ENCODE data around the gene IRF2. TPM values are rescaled to one million over a fixed set of nuclear protein-coding genes. Genes with fewer than 3 reads are reported as not detected.

The IRF2 gene
- total RNA-seq, 1 donor from 2014 or later = 19.7 TPM

GRCh38 chr4:184479516-184479950 lies 5.2 kb upstream of the IRF2 start:
- Mint-ChIP-seq H3K36me3 (no peaks in the 10 kb centered on the region), H3K27ac (no peak overlapping the region), H3K27me3 (no peaks in the 10 kb centered on the region), H3K4me1 (ENCODE audit: unreplicated experiment) (peaks cover 23% of the 10 kb centered on the region), H3K4me3 (no peak overlapping the region), H3K9me3 (no peaks in the 10 kb centered on the region)
- no peak for DNase-seq (ENCODE audit: extremely low spot score, unreplicated experiment)
- no peak for TF ChIP-seq CTCF (conservative IDR thresholded peaks at IDR 0.05)

- H3K4me1 Mint-ChIP-seq (ENCODE audit: unreplicated experiment) = peaks cover 23% of the 10 kb centered on the region
- DNase-seq (ENCODE audit: extremely low spot score, unreplicated experiment) = no peak
- H3K27ac Mint-ChIP-seq = peak overlapping the region; percentile 44
- TF ChIP-seq CTCF (conservative IDR thresholded peaks at IDR 0.05) = no peak
- H3K9me3 Mint-ChIP-seq = no peaks in the 10 kb centered on the region
- H3K36me3 Mint-ChIP-seq = no peaks in the 10 kb centered on the region
- peak overlapping the region; percentile 65 for H3K4me3 Mint-ChIP-seq
- H3K27me3 Mint-ChIP-seq = no peaks in the 10 kb centered on the region
Measured at GRCh38 chr4:184477201-184477999, 3.0 kb upstream of the IRF2 start.

GRCh38 chr4:184476695-184477094 lies 2.3 kb upstream of the IRF2 start:
- TF ChIP-seq CTCF (conservative IDR thresholded peaks at IDR 0.05) = no peak
- no peaks in the 10 kb centered on the region for H3K9me3 Mint-ChIP-seq
- H3K36me3 Mint-ChIP-seq = no peaks in the 10 kb centered on the region
- H3K27me3 Mint-ChIP-seq = no peaks in the 10 kb centered on the region
- H3K4me3 Mint-ChIP-seq = peak overlapping the region; percentile 65
- peaks cover 30% of the 10 kb centered on the region for H3K4me1 Mint-ChIP-seq (ENCODE audit: unreplicated experiment)
- H3K27ac Mint-ChIP-seq = peak overlapping the region; percentile 51
- DNase-seq (ENCODE audit: extremely low spot score, unreplicated experiment) = no peak

GRCh38 chr4:184475498-184475897 lies 1.1 kb upstream of the IRF2 start:
- no peaks in the 10 kb centered on the region for H3K36me3 Mint-ChIP-seq
- H3K4me1 Mint-ChIP-seq (ENCODE audit: unreplicated experiment) = peaks cover 31% of the 10 kb centered on the region
- H3K27ac Mint-ChIP-seq = peak overlapping the region; percentile 99
- H3K9me3 Mint-ChIP-seq = no peaks in the 10 kb centered on the region
- no peak for DNase-seq (ENCODE audit: extremely low spot score, unreplicated experiment)
- TF ChIP-seq CTCF (conservative IDR thresholded peaks at IDR 0.05) = no peak
- peak overlapping the region; percentile 100 for H3K4me3 Mint-ChIP-seq
- no peaks in the 10 kb centered on the region for H3K27me3 Mint-ChIP-seq

GRCh38 chr4:184475096-184475461 lies 729 bp upstream of the IRF2 start:
- Mint-ChIP-seq H3K4me1 (ENCODE audit: unreplicated experiment) (peaks cover 31% of the 10 kb centered on the region), H3K36me3 (no peaks in the 10 kb centered on the region), H3K9me3 (no peaks in the 10 kb centered on the region), H3K4me3 (peak overlapping the region; percentile 100), H3K27me3 (no peaks in the 10 kb centered on the region), H3K27ac (peak overlapping the region; percentile 99)
- TF ChIP-seq CTCF (conservative IDR thresholded peaks at IDR 0.05) = no peak
- no peak for DNase-seq (ENCODE audit: extremely low spot score, unreplicated experiment)

Data from type B pancreatic cell (in vitro differentiated cells).